BLaER1 (cell line): ENCODE data around the gene STAC.

ENCODE experiments used
- H3K27ac ChIP-seq: shearing (Covaris generic); formaldehyde crosslinking; 2 replicates; pipeline ENCODE4 v1.8.1; 2022
- H3K27me3 ChIP-seq: shearing (Covaris generic); formaldehyde crosslinking; 2 replicates; pipeline ENCODE4 v1.8.1; 2022
- H3K36me3 ChIP-seq: shearing (Covaris generic); formaldehyde crosslinking; 2 replicates; pipeline ENCODE4 v1.8.1; 2022
- H3K4me1 ChIP-seq: shearing (Covaris generic); formaldehyde crosslinking; 2 replicates; pipeline ENCODE4 v1.8.1; 2022
- H3K4me2 ChIP-seq: shearing (Covaris generic); formaldehyde crosslinking; 2 replicates; pipeline ENCODE4 v1.8.1; 2022
- H3K4me3 ChIP-seq: shearing (Covaris generic); formaldehyde crosslinking; 2 replicates; pipeline ENCODE4 v1.8.1; 2022
- H3K9ac ChIP-seq: shearing (Covaris generic); formaldehyde crosslinking; 2 replicates; pipeline ENCODE4 v1.8.1; 2022
- H3K9me3 ChIP-seq: shearing (Covaris generic); formaldehyde crosslinking; 2 replicates; pipeline ENCODE4 v1.8.1; 2022
- H4K20me1 ChIP-seq: shearing (Covaris generic); formaldehyde crosslinking; 2 replicates; pipeline ENCODE4 v1.8.1; 2022
- Cebpa-rat ChIP-seq: shearing (Covaris generic); IDR thresholded peaks from 2 replicates; pipeline ENCODE4 v1.8.1; 2022

The STAC gene

DNA sequence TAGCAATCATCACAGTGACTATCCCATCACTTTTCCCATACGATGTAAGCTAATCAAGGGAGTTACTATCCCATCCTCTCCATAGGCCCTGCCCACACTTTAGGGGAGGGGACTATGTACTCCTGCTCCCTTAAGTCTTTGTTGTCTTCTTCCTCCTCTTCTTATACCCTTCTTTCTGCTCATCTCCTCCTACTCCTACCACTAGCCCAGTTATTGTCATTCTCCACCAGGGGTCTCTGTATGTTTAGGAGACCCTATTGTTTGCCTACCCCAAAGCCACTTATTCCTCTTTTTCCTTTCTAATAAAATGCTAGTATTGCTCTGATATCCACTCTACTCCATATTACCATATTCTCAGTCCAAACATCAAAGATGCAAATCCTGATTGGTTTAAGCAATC, 27.8 kb downstream of the STAC start:
- Histone ChIP-seq H3K36me3 (no peaks in the 10 kb centered on the region), H3K9me3 (no peaks in the 10 kb centered on the region), H3K27me3 (no peaks in the 10 kb centered on the region), H3K4me3 (no peak overlapping the region), H3K4me1 (no peaks in the 10 kb centered on the region), H3K4me2 (no peak overlapping the region), H3K9ac (no peak overlapping the region), H3K27ac (no peak overlapping the region), H4K20me1 (no peaks in the 10 kb centered on the region)
- TF ChIP-seq Cebpa-rat = no peak

- no peak overlapping the region for H3K4me2 ChIP-seq
- H3K9me3 ChIP-seq = no peaks in the 10 kb centered on the region
Observed at GRCh38 chr3:36409862-36410261, 29.6 kb downstream of the STAC start.

GRCh38 chr3:36411587-36411986, 31.3 kb downstream of the STAC start:
- Histone ChIP-seq H3K9ac (no peak overlapping the region), H3K4me1 (no peaks in the 10 kb centered on the region), H3K4me3 (no peak overlapping the region), H4K20me1 (no peaks in the 10 kb centered on the region), H3K4me2 (no peak overlapping the region), H3K36me3 (no peaks in the 10 kb centered on the region), H3K9me3 (peaks cover 5% of the 10 kb centered on the region; the same call in 1 of the 2 replicates), H3K27me3 (no peaks in the 10 kb centered on the region), H3K27ac (no peak overlapping the region)
- no peak for TF ChIP-seq Cebpa-rat

More at GRCh38 chr3:36409862-36410261, 29.6 kb downstream of the STAC start:
- H3K4me1 ChIP-seq = no peaks in the 10 kb centered on the region
- TF ChIP-seq Cebpa-rat = no peak
- H3K4me3 ChIP-seq = no peak overlapping the region
- H3K27ac ChIP-seq = no peak overlapping the region
- H3K9ac ChIP-seq = no peak overlapping the region
- no peaks in the 10 kb centered on the region for H3K27me3 ChIP-seq
- no peaks in the 10 kb centered on the region for H3K36me3 ChIP-seq
- no peaks in the 10 kb centered on the region for H4K20me1 ChIP-seq

- H4K20me1 ChIP-seq = no peaks in the 10 kb centered on the region
- H3K4me3 ChIP-seq = no peak overlapping the region
- H3K9me3 ChIP-seq = peaks cover 5% of the 10 kb centered on the region; the same call in 1 of the 2 replicates
- H3K36me3 ChIP-seq = no peaks in the 10 kb centered on the region
- TF ChIP-seq Cebpa-rat = no peak
- H3K27ac ChIP-seq = no peak overlapping the region
- H3K9ac ChIP-seq = no peak overlapping the region
- H3K27me3 ChIP-seq = no peaks in the 10 kb centered on the region
- H3K4me2 ChIP-seq = no peak overlapping the region
- no peaks in the 10 kb centered on the region for H3K4me1 ChIP-seq
Observed at GRCh38 chr3:36416599-36416998, 36.3 kb downstream of the STAC start.

DNA sequence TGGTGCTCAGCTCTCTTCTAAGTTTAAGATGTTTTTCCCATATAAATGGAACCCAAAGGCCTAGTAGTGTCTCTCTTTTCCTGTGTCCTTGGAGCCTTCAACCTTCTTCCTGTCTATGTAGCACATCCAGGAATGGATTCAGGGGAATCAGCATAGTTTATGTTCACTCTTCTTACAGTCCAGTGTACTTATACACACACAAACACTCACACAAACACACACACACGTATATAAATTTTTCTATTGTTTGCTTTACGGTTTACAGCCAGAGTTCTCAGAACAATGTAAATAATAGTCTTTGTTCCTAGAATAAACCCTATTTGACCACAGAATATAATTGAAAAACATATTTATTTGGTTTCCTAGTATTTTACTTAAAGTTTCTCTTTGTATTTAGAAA, 36.9 kb downstream of the STAC start:
- Histone ChIP-seq H3K9ac (no peak overlapping the region), H3K27me3 (no peaks in the 10 kb centered on the region), H4K20me1 (no peaks in the 10 kb centered on the region), H3K9me3 (peaks cover 5% of the 10 kb centered on the region; the same call in 1 of the 2 replicates), H3K4me3 (no peak overlapping the region), H3K4me1 (no peaks in the 10 kb centered on the region), H3K27ac (no peak overlapping the region), H3K4me2 (no peak overlapping the region), H3K36me3 (no peaks in the 10 kb centered on the region)
- TF ChIP-seq Cebpa-rat = no peak

DNA sequence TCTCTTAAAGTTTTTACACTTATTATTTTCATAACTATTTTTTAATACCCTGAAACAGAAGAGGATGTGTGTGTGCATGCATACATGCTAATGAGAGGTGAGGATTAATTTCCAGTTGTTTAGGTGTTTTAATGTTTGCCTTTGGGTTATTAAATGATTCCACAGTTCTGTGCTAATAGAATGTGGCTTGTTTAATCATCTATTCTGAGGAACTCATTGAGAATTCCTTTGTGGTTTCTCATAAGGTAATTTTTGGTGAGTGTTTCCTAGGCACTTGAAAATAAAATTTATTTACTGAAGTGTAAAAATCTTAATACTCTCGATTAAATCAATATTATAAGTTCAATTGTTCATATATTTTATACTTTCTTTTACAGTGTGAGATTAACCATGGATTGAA, 38.0 kb downstream of the STAC start:
- no peaks in the 10 kb centered on the region for H3K4me1 ChIP-seq
- no peak overlapping the region for H3K4me3 ChIP-seq
- no peaks in the 10 kb centered on the region for H4K20me1 ChIP-seq
- peaks cover 5% of the 10 kb centered on the region; the same call in 1 of the 2 replicates for H3K9me3 ChIP-seq
- no peak overlapping the region for H3K4me2 ChIP-seq
- no peak for TF ChIP-seq Cebpa-rat
- H3K27me3 ChIP-seq = no peaks in the 10 kb centered on the region
- H3K36me3 ChIP-seq = no peaks in the 10 kb centered on the region
- no peak overlapping the region for H3K27ac ChIP-seq
- H3K9ac ChIP-seq = no peak overlapping the region

GRCh38 chr3:36428445-36428844, 48.1 kb downstream of the STAC start:
- Histone ChIP-seq H3K9me3 (no peaks in the 10 kb centered on the region), H4K20me1 (no peaks in the 10 kb centered on the region), H3K4me2 (no peak overlapping the region), H3K27me3 (no peaks in the 10 kb centered on the region), H3K27ac (no peak overlapping the region), H3K4me3 (no peak overlapping the region), H3K9ac (no peak overlapping the region), H3K36me3 (no peaks in the 10 kb centered on the region), H3K4me1 (no peaks in the 10 kb centered on the region)
- no peak for TF ChIP-seq Cebpa-rat

- Histone ChIP-seq H3K27ac (no peak overlapping the region), H3K9ac (no peak overlapping the region), H4K20me1 (no peaks in the 10 kb centered on the region), H3K4me2 (no peak overlapping the region), H3K4me3 (no peak overlapping the region), H3K27me3 (no peaks in the 10 kb centered on the region), H3K36me3 (no peaks in the 10 kb centered on the region), H3K4me1 (no peaks in the 10 kb centered on the region), H3K9me3 (no peaks in the 10 kb centered on the region)
- TF ChIP-seq Cebpa-rat = no peak
Observed at GRCh38 chr3:36429986-36430485, 49.7 kb downstream of the STAC start.

DNA sequence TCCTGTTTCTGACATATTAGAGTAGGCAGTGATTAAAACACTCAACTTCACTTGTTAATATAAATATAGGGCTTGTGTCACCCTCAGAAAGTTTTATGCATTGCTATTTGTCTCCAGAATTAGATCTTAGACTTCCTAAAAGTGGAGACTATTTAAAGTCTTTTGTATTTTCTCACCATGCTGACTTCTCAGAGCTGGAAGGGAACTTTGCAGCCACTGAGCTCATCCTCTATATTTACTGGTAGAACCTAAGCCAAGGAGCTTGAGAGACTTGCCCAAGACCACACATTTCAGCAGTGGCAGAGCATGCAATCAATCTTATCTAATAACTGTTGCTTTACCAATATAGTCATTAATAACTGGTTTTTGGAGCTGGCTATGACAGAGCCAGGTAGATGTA, 53.2 kb downstream of the STAC start:
- Histone ChIP-seq H4K20me1 (no peaks in the 10 kb centered on the region), H3K4me3 (no peak overlapping the region), H3K27ac (no peak overlapping the region), H3K27me3 (no peaks in the 10 kb centered on the region), H3K9me3 (no peaks in the 10 kb centered on the region), H3K9ac (no peak overlapping the region), H3K36me3 (no peaks in the 10 kb centered on the region), H3K4me1 (no peaks in the 10 kb centered on the region), H3K4me2 (no peak overlapping the region)
- TF ChIP-seq Cebpa-rat = no peak

GRCh38 chr3:36434687-36435426, 54.6 kb downstream of the STAC start:
- no peak overlapping the region for H3K4me3 ChIP-seq
- no peak overlapping the region for H3K4me2 ChIP-seq
- H3K4me1 ChIP-seq = no peaks in the 10 kb centered on the region
- H3K9me3 ChIP-seq = no peaks in the 10 kb centered on the region
- no peak overlapping the region for H3K9ac ChIP-seq
- no peaks in the 10 kb centered on the region for H3K36me3 ChIP-seq
- H4K20me1 ChIP-seq = no peaks in the 10 kb centered on the region
- H3K27me3 ChIP-seq = no peaks in the 10 kb centered on the region
- H3K27ac ChIP-seq = no peak overlapping the region
- TF ChIP-seq Cebpa-rat = no peak
